ENCODE measurements around the gene BPIFB4.

Gene BPIFB4

GRCh38 chr20:33072362-33072761 is 7.1 kb upstream of the BPIFB4 start:
- no peaks in the 10 kb centered on the region for H4K20me1 ChIP-seq (ENCODE audit: insufficient read depth, low read length)
- no peaks in the 10 kb centered on the region for H3K36me3 ChIP-seq (replicated peaks; ENCODE audit: insufficient read depth, low read length)
- H2AFZ ChIP-seq (ENCODE audit: low read length), result no peak overlapping the region
- no peak overlapping the region for H3K9ac ChIP-seq (ENCODE audit: low read length)
- no peak overlapping the region for H3K4me3 ChIP-seq (ENCODE audit: low read length)
- peaks cover 64% of the 10 kb centered on the region for H3K27me3 ChIP-seq (replicated peaks; ENCODE audit: insufficient read depth, low read length)
- H3K9me3 ChIP-seq (replicated peaks; ENCODE audit: insufficient read depth, low read length), result no peaks in the 10 kb centered on the region
- no peak overlapping the region for H3K4me2 ChIP-seq (ENCODE audit: low read depth, low read length)
- DNase-seq, result no peak
- TF ChIP-seq CTCF (IDR thresholded peaks at IDR 0.05; ENCODE audit: low read length) (no peak), EZH2 (optimal IDR thresholded peaks at IDR 0.05; ENCODE audit: low read depth, low read length) (no peak), EZH2phosphoT487 (IDR thresholded peaks at IDR 0.05; ENCODE audit: low read length) (no peak)
- no peaks in the 10 kb centered on the region for H3K4me1 ChIP-seq (ENCODE audit: low read length)
- H3F3A ChIP-seq (ENCODE audit: insufficient read depth, low read length), result no peaks in the 10 kb centered on the region
- H3K27ac ChIP-seq (ENCODE audit: low read length), result no peak overlapping the region
- H3K79me2 ChIP-seq (ENCODE audit: low read length), result no peaks in the 10 kb centered on the region
- no peaks in the 10 kb centered on the region for H3K9me2 ChIP-seq (replicated peaks; ENCODE audit: insufficient read depth, low read length)

GRCh38 chr20:33072813-33073212 is 6.6 kb upstream of the BPIFB4 start:
- Histone ChIP-seq H3K36me3 (replicated peaks; ENCODE audit: insufficient read depth, low read length) (no peaks in the 10 kb centered on the region), H3K9me2 (replicated peaks; ENCODE audit: insufficient read depth, low read length) (no peaks in the 10 kb centered on the region), H3K4me1 (ENCODE audit: low read length) (no peaks in the 10 kb centered on the region), H3K4me3 (ENCODE audit: low read length) (no peak overlapping the region), H3K27me3 (replicated peaks; ENCODE audit: insufficient read depth, low read length) (peaks cover 64% of the 10 kb centered on the region), H3F3A (ENCODE audit: insufficient read depth, low read length) (no peaks in the 10 kb centered on the region), H3K9ac (ENCODE audit: low read length) (no peak overlapping the region), H3K4me2 (ENCODE audit: low read depth, low read length) (no peak overlapping the region), H3K27ac (ENCODE audit: low read length) (no peak overlapping the region), H3K9me3 (replicated peaks; ENCODE audit: insufficient read depth, low read length) (no peaks in the 10 kb centered on the region), H4K20me1 (ENCODE audit: insufficient read depth, low read length) (no peaks in the 10 kb centered on the region), H3K79me2 (ENCODE audit: low read length) (no peaks in the 10 kb centered on the region), H2AFZ (ENCODE audit: low read length) (no peak overlapping the region)
- TF ChIP-seq EZH2phosphoT487 (IDR thresholded peaks at IDR 0.05; ENCODE audit: low read length), result no peak
- TF ChIP-seq EZH2 (optimal IDR thresholded peaks at IDR 0.05; ENCODE audit: low read depth, low read length), result no peak
- no peak for TF ChIP-seq CTCF (IDR thresholded peaks at IDR 0.05; ENCODE audit: low read length)
- DNase-seq, result no peak

GRCh38 chr20:33074675-33075074 is 4.8 kb upstream of the BPIFB4 start:
- no peak for DNase-seq
- Histone ChIP-seq H4K20me1 (ENCODE audit: insufficient read depth, low read length) (no peaks in the 10 kb centered on the region), H3K9ac (ENCODE audit: low read length) (no peak overlapping the region), H2AFZ (ENCODE audit: low read length) (no peak overlapping the region), H3K79me2 (ENCODE audit: low read length) (no peaks in the 10 kb centered on the region), H3K27ac (ENCODE audit: low read length) (no peak overlapping the region), H3K36me3 (replicated peaks; ENCODE audit: insufficient read depth, low read length) (no peaks in the 10 kb centered on the region), H3K9me2 (replicated peaks; ENCODE audit: insufficient read depth, low read length) (no peaks in the 10 kb centered on the region), H3F3A (ENCODE audit: insufficient read depth, low read length) (no peaks in the 10 kb centered on the region), H3K4me2 (ENCODE audit: low read depth, low read length) (no peak overlapping the region), H3K4me1 (ENCODE audit: low read length) (no peaks in the 10 kb centered on the region), H3K27me3 (replicated peaks; ENCODE audit: insufficient read depth, low read length) (peaks cover 60% of the 10 kb centered on the region), H3K4me3 (ENCODE audit: low read length) (no peak overlapping the region), H3K9me3 (replicated peaks; ENCODE audit: insufficient read depth, low read length) (no peaks in the 10 kb centered on the region)
- TF ChIP-seq EZH2phosphoT487 (IDR thresholded peaks at IDR 0.05; ENCODE audit: low read length), result no peak
- no peak for TF ChIP-seq CTCF (IDR thresholded peaks at IDR 0.05; ENCODE audit: low read length)
- no peak for TF ChIP-seq EZH2 (optimal IDR thresholded peaks at IDR 0.05; ENCODE audit: low read depth, low read length)
